HG03097 (cell line): ENCODE results near the gene LNPEP.
"Not testable (repeated sequence)": the region's sequence is repeated elsewhere in the genome, so short reads cannot be mapped to it uniquely, and the experiment has no call there.

Experiments
- ATAC-seq: cut with Tn5 transposase; IDR thresholded peaks from one replicate; pipeline ENCODE4 v1.9.1; 2021; ENCODE audit not compliant: unreplicated experiment, low FRiP score

The LNPEP gene

GRCh38 chr5:97046270-97046982 is 110.5 kb downstream of the LNPEP start:
- no peak for ATAC-seq

GRCh38 chr5:97047076-97047475 is 111.2 kb downstream of the LNPEP start:
- no peak for ATAC-seq

DNA sequence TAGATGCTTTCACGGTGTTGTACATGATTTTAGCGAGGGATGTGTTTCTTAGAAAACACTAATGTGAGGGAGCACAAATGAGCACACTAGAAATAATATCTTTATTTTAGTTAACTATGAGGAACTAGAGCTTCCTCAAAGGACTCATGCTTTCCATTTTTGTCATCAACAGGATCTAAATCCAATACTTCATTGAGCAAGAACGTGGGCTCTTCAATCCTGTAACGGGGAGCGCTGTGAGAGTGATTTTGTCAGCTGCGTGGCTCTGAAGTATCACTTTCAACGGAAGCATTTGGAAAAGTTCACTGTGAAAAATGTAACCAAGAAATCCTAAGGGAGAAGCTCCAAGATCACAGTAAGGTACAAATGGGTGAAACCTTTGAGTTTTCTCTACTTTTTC is 113.3 kb downstream of the LNPEP start:
- no peak for ATAC-seq

DNA sequence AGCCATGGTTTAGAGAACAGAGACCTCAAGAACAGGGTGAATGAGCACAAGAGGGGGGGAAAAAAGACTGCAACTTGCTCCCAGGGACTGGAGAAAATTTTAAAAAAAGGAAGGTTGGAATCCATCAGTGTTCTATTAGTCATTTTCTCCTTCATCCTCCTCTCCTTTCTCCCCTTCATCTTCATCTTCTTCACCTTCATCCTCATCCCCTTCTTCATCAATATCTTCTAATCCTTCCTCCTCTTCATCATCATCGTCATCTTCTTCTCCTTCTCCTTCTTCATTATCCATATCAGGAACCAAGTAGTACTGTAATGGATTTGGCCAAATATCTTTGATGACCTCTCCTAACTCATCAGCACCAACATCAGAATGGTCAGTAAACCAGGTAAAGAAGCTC is 120.4 kb downstream of the LNPEP start:
- no peak for ATAC-seq

DNA sequence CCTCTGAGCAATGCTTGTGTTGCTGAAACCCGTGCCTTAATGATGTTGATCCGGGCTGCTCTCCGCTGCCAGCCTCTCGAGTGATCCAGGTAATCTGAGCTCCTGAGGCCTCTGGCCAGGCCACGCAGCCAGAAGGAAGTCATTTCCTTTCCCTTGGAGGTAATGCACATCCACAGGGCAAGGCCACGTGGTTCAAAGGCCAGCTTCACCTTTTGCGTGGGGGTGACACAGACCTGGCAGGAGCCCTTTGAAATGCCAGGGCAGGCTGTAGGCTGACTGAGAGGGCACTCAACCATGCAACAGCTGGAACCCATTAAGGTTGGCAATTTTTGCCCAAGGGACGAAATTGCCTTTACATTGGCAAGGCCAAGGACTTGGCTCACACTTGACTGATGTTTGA is 126.2 kb downstream of the LNPEP start:
- no peak for ATAC-seq

DNA sequence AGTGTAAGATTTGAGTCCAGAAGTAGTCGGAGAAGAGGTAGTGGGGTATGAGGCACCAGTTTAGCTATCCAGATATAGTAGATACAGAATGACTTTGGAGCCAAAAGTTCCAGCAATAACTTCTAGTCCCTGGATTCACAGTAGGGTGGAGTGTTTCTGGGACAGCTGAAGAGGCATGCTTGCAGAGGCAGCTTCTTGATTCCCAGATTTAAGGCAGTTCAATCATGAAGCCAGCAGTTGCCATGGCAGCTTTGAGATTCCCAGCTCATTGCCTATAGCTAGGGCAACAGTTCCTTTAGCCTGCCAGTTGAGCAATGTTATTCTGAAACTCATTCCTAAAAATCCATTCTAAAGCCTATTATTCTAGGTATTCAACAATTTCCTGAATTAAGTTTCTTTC is 127.4 kb downstream of the LNPEP start:
- ATAC-seq: no peak

DNA sequence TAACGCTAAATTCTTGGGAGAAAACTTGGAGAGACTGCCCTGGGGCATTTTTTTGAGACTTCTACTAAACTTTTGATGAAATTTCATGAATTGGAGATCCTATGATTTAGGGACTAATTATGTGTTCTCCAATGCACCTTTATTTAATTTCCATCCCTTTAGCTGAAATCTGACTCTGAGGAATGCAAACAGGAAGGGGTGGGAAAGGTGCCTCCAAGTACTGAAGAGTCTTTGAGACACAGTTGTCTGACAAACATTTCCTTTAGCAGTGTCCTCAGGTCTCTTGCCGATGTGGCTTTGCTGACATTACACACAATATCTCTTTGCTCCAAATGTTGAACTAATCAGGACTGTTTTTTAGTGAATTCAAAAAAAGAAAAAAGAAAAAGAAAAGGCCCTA is 129.6 kb downstream of the LNPEP start:
- no peak for ATAC-seq

- no peak for ATAC-seq
Measured at GRCh38 chr5:97067296-97067850, 131.5 kb downstream of the LNPEP start.

GRCh38 chr5:97070234-97070633 is 134.4 kb downstream of the LNPEP start:
- ATAC-seq: no peak

DNA sequence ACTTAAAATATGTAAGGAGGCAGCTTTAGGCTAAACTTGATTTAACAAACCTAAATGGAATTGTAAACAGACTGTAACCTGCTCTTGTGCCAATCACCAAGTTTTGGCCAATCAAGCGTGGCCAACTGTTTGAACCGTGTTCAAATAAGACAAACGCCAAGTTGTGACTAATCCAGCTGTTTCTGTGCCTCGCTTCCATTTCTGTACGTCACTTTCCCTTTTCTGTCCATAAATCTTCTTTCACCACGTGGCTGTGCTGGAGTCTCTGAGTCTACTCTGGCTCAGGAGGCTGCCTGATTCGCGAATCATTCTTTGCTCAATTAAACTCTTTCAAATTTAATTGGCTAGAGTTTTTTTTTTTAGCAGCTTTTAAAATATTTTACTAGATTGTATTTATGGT is 135.2 kb downstream of the LNPEP start:
- no peak for ATAC-seq

DNA sequence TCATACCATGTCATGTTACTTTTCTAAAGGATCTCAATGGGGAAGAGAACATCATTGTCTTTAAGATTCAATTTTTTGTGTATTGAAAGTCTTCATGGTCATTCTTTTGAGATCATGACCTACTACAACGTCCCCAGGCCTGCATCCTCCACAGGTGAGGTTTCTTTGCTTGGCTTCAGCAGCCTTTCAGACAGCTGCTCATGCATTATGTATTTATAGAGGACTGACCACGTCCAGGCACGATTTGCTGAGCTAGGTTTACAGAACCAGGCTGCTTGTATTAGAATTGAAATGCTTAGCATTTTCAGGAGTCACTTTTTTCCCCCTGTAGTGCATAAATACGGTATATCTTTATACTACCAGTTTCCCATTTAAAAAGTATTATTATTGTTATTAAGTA is 136.1 kb downstream of the LNPEP start:
- no peak for ATAC-seq

DNA sequence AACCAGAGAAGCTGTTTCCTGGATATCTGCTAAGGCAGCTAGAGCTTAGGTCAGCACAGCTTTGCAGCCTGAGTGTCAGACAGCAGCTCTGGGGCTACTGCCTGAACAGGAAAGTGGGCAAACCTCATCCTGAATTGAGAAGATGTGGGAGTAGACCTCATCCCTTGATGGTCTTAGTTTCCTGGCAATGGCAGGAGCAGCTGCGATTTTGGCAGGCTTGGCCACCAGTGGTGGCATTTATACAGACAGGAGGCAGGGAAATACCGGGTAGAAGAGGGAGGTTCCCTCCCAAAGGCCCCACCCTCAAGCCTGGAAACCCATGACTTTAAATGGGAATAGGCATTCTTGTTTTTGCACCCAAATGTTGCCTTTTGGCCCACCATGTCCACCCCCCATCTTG is 136.8 kb downstream of the LNPEP start:
- ATAC-seq: no peak

- no peak for ATAC-seq
Measured at GRCh38 chr5:97073420-97073819, 137.5 kb downstream of the LNPEP start.

- no peak for ATAC-seq
Measured at GRCh38 chr5:97074859-97075489, 139.1 kb downstream of the LNPEP start.

DNA sequence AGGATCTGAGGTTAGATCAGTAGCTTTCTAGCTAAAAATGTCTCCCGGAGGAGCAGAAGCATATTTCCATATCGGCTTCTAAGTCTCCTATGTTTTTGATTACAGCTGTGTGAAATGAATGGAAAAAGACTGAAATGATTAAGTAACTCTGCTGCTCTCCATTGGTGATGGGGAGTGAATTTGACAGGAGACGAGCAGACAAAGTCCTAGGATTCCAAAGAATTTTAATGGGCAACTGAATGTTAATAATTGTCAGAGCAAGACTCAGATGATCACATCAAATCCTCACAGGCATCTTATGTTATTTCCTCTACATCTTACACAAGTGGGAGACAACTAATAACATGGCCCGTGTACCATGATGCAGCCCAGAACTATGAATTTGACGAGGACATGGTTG is 139.8 kb downstream of the LNPEP start:
- no peak for ATAC-seq

DNA sequence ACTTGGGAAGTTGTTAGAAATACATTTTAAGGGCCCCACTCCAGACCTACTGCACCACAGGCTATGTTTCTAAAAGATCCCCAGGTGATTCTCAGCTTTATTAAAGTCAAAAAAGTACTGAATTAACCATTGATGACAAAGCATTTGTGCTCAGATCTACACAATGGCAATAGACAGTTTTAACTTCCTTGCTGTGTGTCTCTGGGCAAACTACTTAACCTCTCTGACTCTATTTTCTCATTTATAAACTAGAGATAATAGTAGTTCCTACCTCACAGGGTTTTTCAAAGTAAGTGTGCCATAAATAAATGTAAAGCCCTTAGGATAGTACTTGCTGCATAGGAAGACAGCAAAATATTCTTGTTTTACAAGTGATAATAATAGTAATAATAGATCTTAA is 140.2 kb downstream of the LNPEP start:
- no peak for ATAC-seq

DNA sequence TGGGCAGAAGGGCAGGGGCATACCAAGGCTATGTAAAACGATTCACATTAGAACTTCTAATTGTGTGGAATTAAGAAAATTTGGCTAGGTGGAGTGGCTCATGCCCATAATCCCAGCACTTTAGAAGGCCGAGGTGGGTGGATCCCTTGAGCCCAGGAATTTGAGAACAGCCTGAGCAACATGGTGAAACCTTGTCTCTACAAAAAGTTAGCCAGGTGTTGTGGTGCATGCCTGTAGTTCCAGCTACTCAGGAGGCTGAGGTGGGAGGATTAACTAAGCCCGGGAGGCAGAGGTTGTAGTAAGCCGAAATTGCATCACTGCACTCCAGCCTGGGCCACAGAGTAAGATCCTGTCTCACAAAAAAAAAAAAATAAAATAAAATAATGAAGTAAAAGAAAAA is 141.4 kb downstream of the LNPEP start:
- no peak for ATAC-seq

GRCh38 chr5:97078958-97079743 is 143.3 kb downstream of the LNPEP start:
- ATAC-seq: no peak

DNA sequence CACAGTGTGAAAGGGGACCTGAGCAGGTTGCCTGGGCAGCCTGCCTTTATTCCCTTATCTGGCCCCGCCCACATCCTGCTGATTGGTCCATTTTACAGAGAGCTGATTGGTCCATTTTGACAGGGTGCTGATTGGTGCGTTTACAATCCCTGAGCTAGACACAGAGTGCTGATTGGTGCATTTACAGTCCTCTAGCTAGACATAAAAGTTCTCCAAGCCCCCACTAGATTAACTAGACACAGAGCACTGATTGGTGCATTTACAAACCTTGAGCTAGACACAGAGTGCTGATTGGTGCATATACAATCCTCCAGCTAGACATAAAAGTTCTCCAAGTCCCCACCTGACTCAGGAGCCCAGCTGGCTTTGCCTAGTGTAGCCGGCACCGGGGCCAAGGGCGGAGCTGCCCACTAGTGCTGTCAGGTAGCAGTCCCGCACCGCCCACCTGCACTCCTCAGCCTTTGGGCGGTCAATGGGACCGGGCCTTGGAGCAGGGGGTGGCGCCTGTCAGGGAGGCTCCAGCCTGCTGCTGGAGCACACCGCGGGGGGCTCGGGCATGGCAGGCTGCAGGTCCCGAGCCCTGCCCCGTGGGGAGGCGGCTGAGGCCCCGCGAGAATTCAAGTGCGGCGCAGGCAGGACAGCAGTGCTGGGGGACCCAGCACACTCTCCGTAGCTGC is 149.0 kb downstream of the LNPEP start:
- not testable (repeated sequence) for ATAC-seq

DNA sequence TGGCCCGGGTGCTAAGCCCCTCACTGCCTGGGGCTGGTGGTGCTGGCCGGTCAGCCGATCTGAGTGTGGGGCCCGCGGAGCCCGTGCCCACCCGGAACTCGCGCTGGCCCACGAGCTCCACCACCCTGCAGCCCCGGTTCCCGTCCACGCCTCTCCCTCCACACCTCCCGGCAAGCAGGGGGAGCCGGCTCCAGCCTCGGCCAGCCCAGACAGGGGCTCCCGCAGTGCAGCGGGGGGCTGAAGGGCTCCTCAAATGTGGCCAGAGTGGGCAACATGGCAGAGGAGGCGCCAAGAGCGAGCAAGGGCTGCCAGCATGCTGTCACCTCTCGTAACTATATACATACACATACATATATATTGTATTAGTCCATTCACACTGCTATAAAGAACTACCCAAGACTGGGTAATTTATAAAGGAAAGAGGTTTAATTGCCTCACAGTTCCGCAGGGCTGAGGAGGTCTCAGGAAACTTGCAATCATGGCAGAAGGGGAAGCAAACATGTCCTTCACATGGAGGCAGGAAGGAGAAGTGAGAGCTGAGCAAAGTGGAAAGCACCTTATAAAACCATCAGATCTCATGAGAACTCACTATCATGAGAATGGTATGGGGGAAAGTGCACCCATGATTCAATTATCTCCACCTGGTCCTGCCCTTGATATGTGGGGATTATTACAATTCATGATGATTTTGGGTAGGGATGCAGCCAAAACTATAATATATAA is 149.7 kb downstream of the LNPEP start:
- ATAC-seq: no peak
